Spleen (tissue), 13 donors: ENCODE results near the gene CYP11A1. TPM values are rescaled to one million over a fixed set of nuclear protein-coding genes. Genes with fewer than 3 reads are reported as not detected.
A peak's percentile ranks its signal among the peaks of the same experiment; 100 is the strongest.

Experiments
- DNase-seq: peaks from one replicate; pipeline ENCODE4 v3.0.0-alpha.2; 2020
- H3K27ac ChIP-seq, 8 donors: fragments of 200-600 bp; sonication (generic) in 7 of 8; 1 replicate in 4 of 8; 2 replicates in 4 of 8; pipeline versions ENCODE4 v1.5.0 to v1.8.0; 2016 to 2021; ENCODE audit warnings: inconsistent platforms in 4 of 8, mild to moderate bottlenecking in 4 of 8, moderate library complexity in 1 of 8
- H3K27me3 ChIP-seq, 7 donors: fragments of 200-600 bp; sonication (generic) in 6 of 7; replicated peaks in 1 of 7; 1 replicate in 4 of 7; 2 replicates in 3 of 7; pipeline versions ENCODE4 v1.5.0 to v1.8.0; 2016 to 2021; ENCODE audit warnings: inconsistent platforms in 3 of 7, mild to moderate bottlenecking in 1 of 7
- H3K36me3 ChIP-seq, 6 donors: fragments of 200-600 bp; sonication (generic) in 5 of 6; 1 replicate in 4 of 6; 2 replicates in 2 of 6; pipeline versions ENCODE4 v1.5.0 to v1.8.0; 2016 to 2021; ENCODE audit warnings: inconsistent platforms in 2 of 6
- H3K4me1 ChIP-seq, 6 donors: fragments of 200-600 bp; sonication (generic) in 5 of 6; 1 replicate in 3 of 6; 2 replicates in 3 of 6; pipeline versions ENCODE4 v1.5.0 to v1.8.0; 2016 to 2021; ENCODE audit warnings: inconsistent platforms in 3 of 6
- H3K4me3 ChIP-seq, 8 donors: fragments of 200-600 bp; sonication (generic) in 7 of 8; 1 replicate in 4 of 8; 2 replicates in 4 of 8; pipeline versions ENCODE4 v1.5.0 to v1.8.0; 2016 to 2021; ENCODE audit warnings: inconsistent platforms in 4 of 8, mild to moderate bottlenecking in 4 of 8, moderate library complexity in 2 of 8
- H3K9me3 ChIP-seq, 8 donors: fragments of 200-600 bp; sonication (generic) in 7 of 8; 1 replicate in 4 of 8; 2 replicates in 4 of 8; pipeline versions ENCODE4 v1.5.0 to v1.8.0; 2016 to 2021; ENCODE audit warnings: inconsistent platforms in 4 of 8
- POLR2A ChIP-seq, 3 donors: fragments of 450-650 bp; IDR thresholded peaks; one replicate each; pipeline ENCODE4 v1.5.1; 2017; ENCODE audit warnings: antibody characterized with exemption in 3 of 3, mild to moderate bottlenecking in 1 of 3
- POLR2AphosphoS5 ChIP-seq, 3 donors: sonication (generic); formaldehyde crosslinking; IDR thresholded peaks; one replicate each; pipeline ENCODE4 v1.5.1; 2017; ENCODE audit warnings: antibody characterized with exemption in 3 of 3
- WGBS, 5 donors: extraction: QIAGEN DNeasy Blood & Tissue Kit in 3 of 5; methylation state at CpG; one replicate each; pipeline versions ENCODE4 v1.1.5 to v1.1.7; 2013 to 2018; 5-methylcytosine and 5-hydroxymethylcytosine counted together
- intact Hi-C: fragments of 100-400 bp; cut with DNase I; formaldehyde crosslinking; loops from one replicate; pipeline ENCODE4 v1.15.0; 2023; ENCODE audit warnings: low total_unique reads
- long read RNA-seq, 2 donors: transcript quantifications; one replicate each; lab custom pipeline, GENCODE V29; 2026
- polyA plus RNA-seq, 3 donors: library from polyadenylated mRNA; stranded (reverse); fragments of 200-250 nt; gene quantifications; one replicate each; pipeline ENCODE4 v1.2.1, GENCODE V29; 2013
- total RNA-seq, 7 donors: library from RNA; depleted of rRNA in 3 of 7; stranded (reverse); fragments of >200 nt in 3 of 7; fragmentation: NEBNext Ultra II Directional in 4 of 7; extraction: Animal tissue kit (Norgen Biotek cat#: 25700) in 4 of 7; gene quantifications; one replicate each; pipeline versions ENCODE4 v1.1.0 to v1.2.1, GENCODE V29; 2016 to 2021
- TF ChIP-seq, protein P1 (sequence below), 11 experiments: fragments of 200-600 bp in 7 of 11; fragments of 450-650 bp in 4 of 11; sonication (generic) in 4 of 11; IDR thresholded peaks in 8 of 11; conservative IDR thresholded peaks in 3 of 11; 1 replicate in 7 of 11; 2 replicates in 4 of 11; pipeline versions ENCODE4 v1.4.0 to v1.8.0; 2016 to 2021; ENCODE audit warnings: antibody characterized with exemption in 11 of 11, inconsistent platforms in 4 of 11, mild to moderate bottlenecking in 1 of 11
- donor health status: healthy with polysubstance abuse.
- donor health status: DM: no; HTN: no; CAD: no; lungs with moderate emphysema.
- donor health status: DM: no; HTN: no; CAD: no.
- donor health status: Bipolar disorder and iron deficiency.
- donor health status: healthy.
- donor health status: DM: no; HTN: no; CAD: no.
- donor health status: DM: yes; HTN: yes; CAD: no.

CYP11A1 gene
- total RNA-seq, result 10 to 100 TPM in 1 of 7 donors, 1 to 10 TPM in 6; 3.2 to 14.3 (median 5.0) TPM
- 1 to 10 TPM; 1.6 to 3.6 (median 1.7) TPM for polyA plus RNA-seq
- long read RNA-seq, donor 1, partial matches to known transcripts, result 0 of 3 reads
- long read RNA-seq, donor 1, other reads (novel, unspliced or antisense), result 0 of 3 reads
- long read RNA-seq, donor 2, result 0 reads

DNA sequence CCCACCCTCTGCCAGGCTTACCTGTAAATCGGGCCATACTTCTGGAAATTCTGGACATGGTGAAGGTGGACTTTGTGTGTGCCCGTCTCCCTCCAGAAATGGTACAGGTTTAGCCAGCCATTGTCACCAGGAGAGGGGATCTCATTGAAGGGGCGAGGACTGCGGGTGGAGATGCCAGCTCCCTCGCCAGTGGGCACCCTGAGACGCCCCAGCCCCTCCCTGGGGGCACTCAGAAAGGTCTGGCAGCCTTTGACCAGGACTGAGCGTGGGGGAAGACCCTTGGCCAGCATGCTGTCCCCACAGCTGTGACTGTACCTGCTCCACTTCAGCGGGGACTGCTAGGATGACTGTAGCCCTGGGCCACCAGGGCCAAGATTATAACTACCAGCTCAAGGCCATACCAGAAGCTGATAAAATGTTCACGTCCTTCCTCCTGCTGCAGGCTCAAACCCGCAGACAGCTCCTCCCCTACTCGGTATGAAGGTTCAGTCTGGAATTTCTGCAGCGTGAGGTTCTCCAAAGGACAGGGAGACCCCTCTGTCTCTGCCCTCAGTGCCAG, at the start of gene CYP11A1:
Gene CYP11A1 (minus strand): TSS at position 351 of the 559 bp plus-strand sequence. CDS start 61 bp downstream, at position 290.
- Histone ChIP-seq H3K4me1 (peaks cover 0 to 34% (median 22%) of the 10 kb centered on the region in 6 donors), H3K27me3 (peaks cover 0 to 51% (median 20%) of the 10 kb centered on the region in 7 donors), H3K9me3 (no peaks in the 10 kb centered on the region), H3K4me3 (peak within 1 kb of the TSS in 4 of 8 donors; percentile 45 to 74 (median 52)), H3K27ac (peak within 1 kb of the TSS in 3 of 8 donors; percentile 38 to 85 (median 77)), H3K36me3 (no peaks in the 10 kb centered on the region)
- WGBS, 5 donors, result 69 to 89% (median 77%) methylated on average over 6 to 12 of the region's 12 CpGs
- peak in 2 of 3 donors; percentile 15 to 65 for TF ChIP-seq POLR2AphosphoS5 (IDR thresholded peaks at IDR 0.05)
- TF ChIP-seq, protein P1, sequence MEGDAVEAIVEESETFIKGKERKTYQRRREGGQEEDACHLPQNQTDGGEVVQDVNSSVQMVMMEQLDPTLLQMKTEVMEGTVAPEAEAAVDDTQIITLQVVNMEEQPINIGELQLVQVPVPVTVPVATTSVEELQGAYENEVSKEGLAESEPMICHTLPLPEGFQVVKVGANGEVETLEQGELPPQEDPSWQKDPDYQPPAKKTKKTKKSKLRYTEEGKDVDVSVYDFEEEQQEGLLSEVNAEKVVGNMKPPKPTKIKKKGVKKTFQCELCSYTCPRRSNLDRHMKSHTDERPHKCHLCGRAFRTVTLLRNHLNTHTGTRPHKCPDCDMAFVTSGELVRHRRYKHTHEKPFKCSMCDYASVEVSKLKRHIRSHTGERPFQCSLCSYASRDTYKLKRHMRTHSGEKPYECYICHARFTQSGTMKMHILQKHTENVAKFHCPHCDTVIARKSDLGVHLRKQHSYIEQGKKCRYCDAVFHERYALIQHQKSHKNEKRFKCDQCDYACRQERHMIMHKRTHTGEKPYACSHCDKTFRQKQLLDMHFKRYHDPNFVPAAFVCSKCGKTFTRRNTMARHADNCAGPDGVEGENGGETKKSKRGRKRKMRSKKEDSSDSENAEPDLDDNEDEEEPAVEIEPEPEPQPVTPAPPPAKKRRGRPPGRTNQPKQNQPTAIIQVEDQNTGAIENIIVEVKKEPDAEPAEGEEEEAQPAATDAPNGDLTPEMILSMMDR (IDR thresholded peaks at IDR 0.05 in 8 of 11, conservative IDR thresholded peaks at IDR 0.05 in 3 of 11), result no peak
- peak in 1 of 3 donors; percentile 14 for TF ChIP-seq POLR2A (IDR thresholded peaks at IDR 0.05)
- no peak for DNase-seq
- intact Hi-C loops, result no loop called here

DNA sequence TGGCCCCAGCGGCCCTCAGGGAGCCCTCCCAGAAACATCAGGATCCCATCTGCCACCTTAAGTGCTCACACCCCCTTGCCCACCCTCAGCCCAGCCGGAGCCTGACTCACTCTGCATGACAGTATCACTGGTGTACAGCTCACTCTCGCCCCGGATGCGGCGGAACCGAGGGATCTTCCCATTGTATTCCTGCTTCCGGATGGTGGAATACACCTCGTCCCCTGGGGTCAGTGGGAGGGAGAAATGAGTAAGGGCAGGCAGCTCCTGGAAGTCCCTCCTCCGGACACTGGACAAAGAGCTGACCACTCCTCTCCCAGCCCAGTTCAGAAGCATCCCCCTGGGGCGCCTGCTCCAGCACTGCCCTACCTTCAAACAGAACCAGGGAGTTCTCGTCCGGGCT, 49.8 kb upstream of the CYP11A1 start:
- Histone ChIP-seq H3K9me3 (no peaks in the 10 kb centered on the region), H3K36me3 (peaks cover 0 to 77% (median 60%) of the 10 kb centered on the region in 6 donors), H3K4me3 (no peak overlapping the region), H3K27me3 (no peaks in the 10 kb centered on the region), H3K4me1 (peaks cover 18 to 100% (median 83%) of the 10 kb centered on the region in 6 donors), H3K27ac (peak overlapping the region in 6 of 8 donors; percentile 5 to 97 (median 93))
- DNase-seq, result no peak
- intact Hi-C loops, result no loop called here
- TF ChIP-seq POLR2AphosphoS5 (IDR thresholded peaks at IDR 0.05) (no peak), POLR2A (IDR thresholded peaks at IDR 0.05) (no peak)
- TF ChIP-seq, protein P1 (IDR thresholded peaks at IDR 0.05 in 8 of 11, conservative IDR thresholded peaks at IDR 0.05 in 3 of 11), result no peak
- WGBS, 5 donors, result 85 to 91% (median 88%) methylated on average over 9 to 13 of the region's 13 CpGs

DNA sequence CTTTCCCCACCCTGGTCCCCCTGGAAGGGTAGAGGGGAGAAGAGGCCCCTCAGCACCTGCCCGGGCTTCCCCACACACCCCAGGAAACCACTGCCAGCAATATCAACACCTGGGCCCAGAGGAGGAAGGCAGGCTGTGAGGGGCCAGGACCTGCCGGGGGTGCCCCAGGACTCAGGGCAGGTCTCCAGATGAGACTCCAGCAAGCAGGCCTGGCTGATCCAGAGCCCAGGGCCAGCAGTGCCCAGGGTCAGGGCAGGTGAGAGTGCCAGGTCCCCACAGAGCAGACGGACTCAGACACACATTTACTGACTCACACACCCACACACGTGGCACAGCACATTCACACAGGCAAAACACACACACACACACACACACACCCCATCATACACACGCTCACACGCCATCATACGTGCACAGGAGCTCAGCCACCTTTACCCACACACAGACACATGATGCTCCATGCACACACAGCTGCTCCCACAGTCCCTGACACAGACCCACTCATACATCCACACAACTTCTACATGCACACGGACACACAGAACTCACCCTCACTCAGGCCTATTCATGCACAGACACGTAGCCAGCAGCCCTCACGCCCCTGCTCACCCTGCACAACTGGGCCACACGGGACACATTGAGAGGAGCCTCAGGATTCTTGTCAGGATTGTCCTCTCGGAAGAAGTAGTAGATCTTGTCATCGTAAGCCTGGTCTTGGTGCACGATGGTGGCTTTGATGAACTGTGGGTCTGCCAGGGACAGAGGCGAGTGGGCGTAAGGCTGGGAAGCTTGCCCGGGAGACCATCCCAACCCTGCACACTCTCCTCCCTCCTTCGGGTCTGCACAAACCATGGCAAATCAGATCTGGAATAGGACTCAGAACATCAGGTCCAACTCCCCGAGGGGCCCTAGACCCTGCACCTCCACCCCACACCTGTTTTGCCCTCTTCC, 48.8 kb upstream of the CYP11A1 start:
- Histone ChIP-seq H3K9me3 (no peaks in the 10 kb centered on the region), H3K4me3 (no peak overlapping the region), H3K36me3 (peaks cover 0 to 82% (median 69%) of the 10 kb centered on the region in 6 donors), H3K27me3 (no peaks in the 10 kb centered on the region), H3K27ac (peak overlapping the region in 5 of 8 donors; percentile 48 to 97 (median 93)), H3K4me1 (peaks cover 10 to 100% (median 79%) of the 10 kb centered on the region in 6 donors)
- TF ChIP-seq POLR2A (IDR thresholded peaks at IDR 0.05), result no peak
- no peak for DNase-seq
- intact Hi-C loops, result no loop called here
- 72 to 80% (median 77%) methylated on average over 17 to 19 of the region's 19 CpGs for WGBS, 5 donors

DNA sequence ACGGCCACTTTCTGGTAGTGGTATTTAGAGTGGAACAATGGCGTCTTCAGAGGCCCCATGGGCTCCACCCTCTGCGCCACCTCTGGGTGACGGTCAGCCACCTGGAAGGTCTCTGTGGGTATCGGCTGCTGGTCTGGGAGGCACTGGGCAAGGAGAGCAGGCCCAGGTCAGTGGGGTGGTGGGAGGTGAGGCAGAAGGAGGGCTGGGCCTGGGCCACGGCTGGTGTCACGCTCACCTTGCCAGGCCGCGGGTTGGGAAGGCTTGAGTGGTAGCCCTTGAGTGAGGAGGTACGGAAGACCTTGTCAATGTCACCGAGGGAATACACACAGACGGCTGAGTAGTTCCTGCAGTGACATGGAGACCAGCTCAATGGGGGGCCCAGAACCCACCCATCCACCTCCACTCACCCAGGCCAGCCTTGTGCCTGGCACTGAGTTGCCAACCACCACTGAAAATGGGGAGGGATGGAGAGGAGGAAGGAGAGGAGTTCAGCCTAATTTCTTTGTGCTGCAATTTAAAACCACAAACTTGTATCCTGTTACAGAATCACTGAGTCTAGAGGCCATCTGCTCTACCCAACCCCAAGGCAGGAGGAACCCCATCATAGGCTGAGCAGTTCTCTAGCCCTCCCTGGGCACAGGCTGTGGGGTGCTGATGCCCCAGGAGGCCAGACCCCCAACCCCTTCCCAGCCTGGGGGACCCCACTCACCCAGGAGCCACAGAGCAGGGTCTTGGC, 47.3 kb upstream of the CYP11A1 start:
- 87 to 96% (median 93%) methylated on average over 12 of the region's 12 CpGs for WGBS, 5 donors
- H3K27me3 ChIP-seq, result no peaks in the 10 kb centered on the region
- DNase-seq, result no peak
- TF ChIP-seq POLR2AphosphoS5 (IDR thresholded peaks at IDR 0.05), result peak in 2 of 3 donors; percentile 20 to 64
- TF ChIP-seq, protein P1 (IDR thresholded peaks at IDR 0.05 in 8 of 11, conservative IDR thresholded peaks at IDR 0.05 in 3 of 11), result no peak
- H3K36me3 ChIP-seq, result peaks cover 0 to 96% (median 84%) of the 10 kb centered on the region in 6 donors
- intact Hi-C loops, result no loop called here
- H3K4me1 ChIP-seq, result peaks cover under 1 to 100% (median 77%) of the 10 kb centered on the region in 6 donors
- no peak overlapping the region for H3K4me3 ChIP-seq
- H3K9me3 ChIP-seq, result no peaks in the 10 kb centered on the region
- H3K27ac ChIP-seq, result peak overlapping the region in 5 of 8 donors; percentile 10 to 93 (median 55)
